PC-3 (cell line): ENCODE measurements around the gene SLC24A5. TPM values are rescaled to one million over a fixed set of nuclear protein-coding genes. Genes with fewer than 3 reads are reported as not detected.

Experiments used
- ATAC-seq: fragments of 200-7000 bp; cut with Tn5 transposase; 2 replicates; pipeline ENCODE4 v1.9.1; 2020; ENCODE audit warnings: mild to moderate bottlenecking, moderate library complexity
- BruUV-seq: library from RNA; stranded (reverse); fragments of 400-500 nt; replicated peaks from 2 replicates; lab custom pipeline; 2021; lab: Mats Ljungman, UMichigan
- CTCF ChIA-PET: fragments of 300-600 bp; sonication (Branson Sonifier 250); formaldehyde crosslinking; loops from one replicate; lab custom pipeline; 2022; ENCODE audit warnings: antibody characterized with exemption; lab: Charles Lee
- POLR2A ChIA-PET: fragments of 300-600 bp; sonication (Branson Sonifier 250); formaldehyde crosslinking; loops from one replicate; lab custom pipeline; 2022; ENCODE audit warnings: antibody characterized with exemption; ENCODE audit not compliant: unreplicated experiment; lab: Charles Lee
- DNase-seq: peaks from one replicate; pipeline ENCODE4 v3.0.0-alpha.2; 2015
- H2AFZ ChIP-seq: fragments of 300-600 bp; sonication (generic); 2 replicates; pipeline ENCODE4 v1.6.0; 2016; ENCODE audit warnings: antibody characterized with exemption, low read length
- H3F3A ChIP-seq: fragments of 300-600 bp; sonication (generic); one replicate; pipeline ENCODE4 v1.6.0; 2017; ENCODE audit warnings: antibody characterized with exemption, low read length, control low read depth, mild to moderate bottlenecking; ENCODE audit not compliant: unreplicated experiment
- H3K27ac ChIP-seq: fragments of 300-600 bp; sonication (generic); 2 replicates; pipeline ENCODE4 v1.5.1; 2016; ENCODE audit warnings: mild to moderate bottlenecking, low read length
- H3K27me3 ChIP-seq: fragments of 300-600 bp; sonication (generic); 2 replicates; pipeline ENCODE4 v1.6.1; 2016; ENCODE audit warnings: low read length, mixed read lengths
- H3K36me3 ChIP-seq: fragments of 300-600 bp; sonication (generic); 2 replicates; pipeline ENCODE4 v1.6.1; 2016; ENCODE audit warnings: low read depth, mixed run types, low read length, mixed read lengths
- H3K4me1 ChIP-seq: fragments of 300-600 bp; sonication (generic); 2 replicates; pipeline ENCODE4 v1.5.1; 2016; ENCODE audit warnings: low read length; ENCODE audit not compliant: insufficient read depth
- H3K4me2 ChIP-seq: fragments of 300-600 bp; sonication (generic); 2 replicates; pipeline ENCODE4 v1.6.0; 2016; ENCODE audit warnings: low read length
- H3K4me3 ChIP-seq: fragments of 300-600 bp; sonication (generic); 2 replicates; pipeline ENCODE4 v1.5.1; 2016; ENCODE audit warnings: mild to moderate bottlenecking, low read length, mixed read lengths
- H3K79me2 ChIP-seq: fragments of 300-600 bp; sonication (generic); 2 replicates; pipeline ENCODE4 v1.6.1; 2017; ENCODE audit warnings: low read length, mixed read lengths
- H3K9ac ChIP-seq: fragments of 300-600 bp; sonication (generic); 2 replicates; pipeline ENCODE4 v1.6.0; 2016; ENCODE audit warnings: mild to moderate bottlenecking, low read length
- H3K9me2 ChIP-seq: fragments of 300-600 bp; sonication (generic); replicated peaks from 2 replicates; pipeline ENCODE4 v1.6.1; 2016; ENCODE audit warnings: mixed run types, low read length, mixed read lengths
- H3K9me3 ChIP-seq: fragments of 300-600 bp; sonication (generic); 2 replicates; pipeline ENCODE4 v1.6.1; 2016; ENCODE audit warnings: low read length, mixed read lengths
- H4K20me1 ChIP-seq: fragments of 300-600 bp; sonication (generic); 2 replicates; pipeline ENCODE4 v1.6.1; 2016; ENCODE audit warnings: low read length, mixed read lengths
- CTCF ChIP-seq: fragments of 300-600 bp; sonication (generic); conservative IDR thresholded peaks from 2 replicates; pipeline ENCODE4 v1.5.1; 2017; ENCODE audit warnings: antibody characterized with exemption, low read depth, mild to moderate bottlenecking, low read length
- EZH2 ChIP-seq: fragments of 300-600 bp; sonication (generic); IDR thresholded peaks from one replicate; pipeline ENCODE4 v1.6.1; 2017; ENCODE audit warnings: antibody characterized with exemption, mild to moderate bottlenecking, low read length; ENCODE audit not compliant: unreplicated experiment
- EZH2phosphoT487 ChIP-seq: fragments of 300-600 bp; sonication (generic); IDR thresholded peaks from 2 replicates; pipeline ENCODE4 v1.6.1; 2018; ENCODE audit warnings: mild to moderate bottlenecking, antibody characterized with exemption, low read length, borderline replicate concordance
- intact Hi-C: fragments of 100-400 bp; cut with micrococcal nuclease; formaldehyde crosslinking; loops from 2 replicates; pipeline ENCODE4 v1.9.0; 2023
- total RNA-seq: library from RNA; depleted of rRNA; stranded (reverse); fragments of >200 nt; gene quantifications from 2 replicates; pipeline ENCODE4 v1.2.3, GENCODE V29; 2014

The SLC24A5 gene
- total RNA-seq, 1 experiment from 2014 or later, result not detected

GRCh38 chr15:48086576-48086975, 34.2 kb upstream of the SLC24A5 start:
- POLR2A ChIA-PET, result no interaction called here
- CTCF ChIA-PET, result no interaction called here
- no peaks in the 10 kb centered on the region for H3K9me2 ChIP-seq
- no peaks in the 10 kb centered on the region for H3K79me2 ChIP-seq
- peaks cover 22% of the 10 kb centered on the region for H3K27me3 ChIP-seq
- H3K9ac ChIP-seq, result no peak overlapping the region
- DNase-seq, result no peak
- H3K27ac ChIP-seq, result no peak overlapping the region
- no peaks in the 10 kb centered on the region for H3K9me3 ChIP-seq
- no peak overlapping the region for H2AFZ ChIP-seq
- H3K36me3 ChIP-seq, result no peaks in the 10 kb centered on the region
- BruUV-seq, result no TSS peak
- no peak overlapping the region for H3K4me2 ChIP-seq
- no peak for ATAC-seq
- TF ChIP-seq EZH2, result no peak
- no peak for TF ChIP-seq EZH2phosphoT487
- no peak for TF ChIP-seq CTCF
- no peak overlapping the region for H3K4me3 ChIP-seq
- no peaks in the 10 kb centered on the region for H4K20me1 ChIP-seq
- no peaks in the 10 kb centered on the region for H3K4me1 ChIP-seq
- intact Hi-C loops, result loop anchor here (5.0 kb wide), 1 partner anchor 369 kb away; the partner anchor contains the start of gene SEMA6D
- no peaks in the 10 kb centered on the region for H3F3A ChIP-seq

- no peak overlapping the region for H3K4me2 ChIP-seq
- TF ChIP-seq CTCF (no peak), EZH2phosphoT487 (no peak), EZH2 (no peak)
- ATAC-seq (no peak), DNase-seq (no peak)
- no peaks in the 10 kb centered on the region for H4K20me1 ChIP-seq
- peaks cover 21% of the 10 kb centered on the region for H3K27me3 ChIP-seq
- no peak overlapping the region for H3K9ac ChIP-seq
- H3K27ac ChIP-seq, result no peak overlapping the region
- no peaks in the 10 kb centered on the region for H3K4me1 ChIP-seq
- POLR2A ChIA-PET, result no interaction called here
- no peaks in the 10 kb centered on the region for H3K9me2 ChIP-seq
- no peaks in the 10 kb centered on the region for H3K36me3 ChIP-seq
- CTCF ChIA-PET, result no interaction called here
- H2AFZ ChIP-seq, result no peak overlapping the region
- H3F3A ChIP-seq, result no peaks in the 10 kb centered on the region
- intact Hi-C loops, result loop anchor here (5.0 kb wide), 1 partner anchor 371 kb away; the partner anchor contains the start of gene SEMA6D
- H3K9me3 ChIP-seq, result no peaks in the 10 kb centered on the region
- BruUV-seq, result no TSS peak
- H3K79me2 ChIP-seq, result no peaks in the 10 kb centered on the region
- no peak overlapping the region for H3K4me3 ChIP-seq
These were observed 32.9 kb upstream of the SLC24A5 start for GRCh38 chr15:48087844-48088243.

DNA sequence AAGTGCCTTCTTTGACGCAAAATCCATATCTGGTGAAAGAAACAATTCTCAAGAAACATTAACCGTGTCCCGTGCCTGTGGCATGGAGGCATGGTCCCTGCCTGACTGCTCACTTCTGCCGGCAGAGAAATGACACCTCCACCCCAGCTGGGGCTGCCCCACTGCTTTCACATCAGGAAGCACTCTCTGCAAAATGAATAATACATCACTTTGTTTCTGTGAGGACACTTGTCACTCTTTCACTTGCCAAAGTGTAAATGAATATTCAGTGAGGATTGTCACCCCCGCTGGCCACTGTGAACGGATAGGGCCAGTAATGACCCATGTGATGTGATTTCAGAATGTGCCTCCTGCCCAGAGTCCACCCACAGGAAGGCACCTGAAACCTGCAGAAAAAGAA, 31.1 kb upstream of the SLC24A5 start:
- no peak overlapping the region for H3K4me3 ChIP-seq
- H3K4me2 ChIP-seq, result no peak overlapping the region
- no peaks in the 10 kb centered on the region for H3F3A ChIP-seq
- no TSS peak for BruUV-seq
- DNase-seq (no peak), ATAC-seq (no peak)
- no peak overlapping the region for H3K9ac ChIP-seq
- H3K27me3 ChIP-seq, result peaks cover 14% of the 10 kb centered on the region; the same call in 1 of the 2 replicates
- CTCF ChIA-PET, result no interaction called here
- no peaks in the 10 kb centered on the region for H3K4me1 ChIP-seq
- no peaks in the 10 kb centered on the region for H4K20me1 ChIP-seq
- intact Hi-C loops, result loop anchor here (5.0 kb wide), 1 partner anchor 372 kb away; the partner anchor contains the start of gene SEMA6D
- H3K36me3 ChIP-seq, result no peaks in the 10 kb centered on the region
- TF ChIP-seq EZH2 (no peak), CTCF (no peak), EZH2phosphoT487 (no peak)
- no peak overlapping the region for H2AFZ ChIP-seq
- POLR2A ChIA-PET, result no interaction called here
- H3K79me2 ChIP-seq, result no peaks in the 10 kb centered on the region
- H3K9me3 ChIP-seq, result no peaks in the 10 kb centered on the region
- H3K9me2 ChIP-seq, result no peaks in the 10 kb centered on the region
- no peak overlapping the region for H3K27ac ChIP-seq
